IMR-90 (cell line): Measurements from ENCODE around the gene NCKAP5.

Experiments
- BHLHE40 ChIP-seq: fragments of 150-350 bp; IDR thresholded peaks from 2 replicates; pipeline ENCODE4 v1.6.1; 2016; ENCODE audit warnings: mild to moderate bottlenecking, low read depth, low read length
- CHD1 ChIP-seq: IDR thresholded peaks from 2 replicates; pipeline ENCODE4 v1.6.1; 2012; ENCODE audit warnings: low read depth, low read length, improper control_type of control experiment
- MAFK ChIP-seq: IDR thresholded peaks from 2 replicates; pipeline ENCODE4 v1.6.1; 2012; ENCODE audit warnings: low read depth, low read length, improper control_type of control experiment
- MAZ ChIP-seq: IDR thresholded peaks from 2 replicates; pipeline ENCODE4 v1.6.1; 2012; ENCODE audit warnings: low read depth, mild to moderate bottlenecking, low read length, improper control_type of control experiment, moderate library complexity, borderline replicate concordance
- MXI1 ChIP-seq: IDR thresholded peaks from 2 replicates; pipeline ENCODE4 v1.6.1; 2012; ENCODE audit warnings: low read depth, mild to moderate bottlenecking, low read length, moderate library complexity, borderline replicate concordance
- POLR2A ChIP-seq: IDR thresholded peaks from 2 replicates; pipeline ENCODE4 v1.6.1; 2012; ENCODE audit warnings: mild to moderate bottlenecking, low read depth, low read length
- RAD21 ChIP-seq: IDR thresholded peaks from 2 replicates; pipeline ENCODE4 v1.6.1; 2012; ENCODE audit warnings: low read length, improper control_type of control experiment
- RCOR1 ChIP-seq: IDR thresholded peaks from 2 replicates; pipeline ENCODE4 v1.6.1; 2012; ENCODE audit warnings: mild to moderate bottlenecking, low read length, improper control_type of control experiment; ENCODE audit not compliant: insufficient replicate concordance
- RFX5 ChIP-seq: IDR thresholded peaks from 2 replicates; pipeline ENCODE4 v1.8.0; 2012; ENCODE audit warnings: low read depth, mild to moderate bottlenecking, low read length, moderate library complexity
- SMC3 ChIP-seq: fragments of 150-350 bp; IDR thresholded peaks from 2 replicates; pipeline ENCODE4 v1.6.1; 2016; ENCODE audit warnings: low read depth, mild to moderate bottlenecking, antibody characterized with exemption, low read length, moderate library complexity
- TF ChIP-seq, protein P1 (sequence below): conservative IDR thresholded peaks from 2 replicates; pipeline ENCODE4 v1.5.1; 2012; ENCODE audit warnings: mild to moderate bottlenecking, low read depth, low read length, improper control_type of control experiment
- TF ChIP-seq, protein P2 (sequence below): fragments of 150-350 bp; IDR thresholded peaks from 2 replicates; pipeline ENCODE4 v1.6.1; 2016; ENCODE audit warnings: low read depth, mild to moderate bottlenecking, low read length, moderate library complexity, borderline replicate concordance
- TF ChIP-seq, protein P3 (sequence below): fragments of 150-350 bp; IDR thresholded peaks from 2 replicates; pipeline ENCODE4 v1.6.1; 2017; ENCODE audit warnings: mild to moderate bottlenecking, antibody characterized with exemption, low read length, low read depth

DNA sequence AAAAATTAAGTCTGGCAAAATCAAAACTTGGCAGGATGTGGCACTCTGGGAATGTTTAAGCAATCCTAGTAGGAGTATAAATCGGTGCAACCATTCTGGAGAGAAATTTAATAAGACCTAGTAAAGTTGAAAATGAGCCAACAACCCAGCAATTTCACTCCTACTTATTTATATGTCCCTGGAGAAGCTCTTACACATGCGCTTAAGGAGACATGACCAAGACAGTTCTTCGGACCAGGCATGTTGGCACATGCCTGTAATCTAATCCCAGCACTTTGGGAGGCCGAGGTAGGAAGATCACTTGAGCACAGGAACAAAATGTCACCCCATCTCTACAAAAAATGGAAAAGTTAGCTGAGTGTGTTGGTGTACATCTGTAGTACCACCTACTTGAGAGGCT lies 523.7 kb downstream of the NCKAP5 start:
- TF ChIP-seq, protein P1, sequence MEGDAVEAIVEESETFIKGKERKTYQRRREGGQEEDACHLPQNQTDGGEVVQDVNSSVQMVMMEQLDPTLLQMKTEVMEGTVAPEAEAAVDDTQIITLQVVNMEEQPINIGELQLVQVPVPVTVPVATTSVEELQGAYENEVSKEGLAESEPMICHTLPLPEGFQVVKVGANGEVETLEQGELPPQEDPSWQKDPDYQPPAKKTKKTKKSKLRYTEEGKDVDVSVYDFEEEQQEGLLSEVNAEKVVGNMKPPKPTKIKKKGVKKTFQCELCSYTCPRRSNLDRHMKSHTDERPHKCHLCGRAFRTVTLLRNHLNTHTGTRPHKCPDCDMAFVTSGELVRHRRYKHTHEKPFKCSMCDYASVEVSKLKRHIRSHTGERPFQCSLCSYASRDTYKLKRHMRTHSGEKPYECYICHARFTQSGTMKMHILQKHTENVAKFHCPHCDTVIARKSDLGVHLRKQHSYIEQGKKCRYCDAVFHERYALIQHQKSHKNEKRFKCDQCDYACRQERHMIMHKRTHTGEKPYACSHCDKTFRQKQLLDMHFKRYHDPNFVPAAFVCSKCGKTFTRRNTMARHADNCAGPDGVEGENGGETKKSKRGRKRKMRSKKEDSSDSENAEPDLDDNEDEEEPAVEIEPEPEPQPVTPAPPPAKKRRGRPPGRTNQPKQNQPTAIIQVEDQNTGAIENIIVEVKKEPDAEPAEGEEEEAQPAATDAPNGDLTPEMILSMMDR: no peak
- no peak for TF ChIP-seq RCOR1
- TF ChIP-seq POLR2A: no peak
- TF ChIP-seq, protein P2, sequence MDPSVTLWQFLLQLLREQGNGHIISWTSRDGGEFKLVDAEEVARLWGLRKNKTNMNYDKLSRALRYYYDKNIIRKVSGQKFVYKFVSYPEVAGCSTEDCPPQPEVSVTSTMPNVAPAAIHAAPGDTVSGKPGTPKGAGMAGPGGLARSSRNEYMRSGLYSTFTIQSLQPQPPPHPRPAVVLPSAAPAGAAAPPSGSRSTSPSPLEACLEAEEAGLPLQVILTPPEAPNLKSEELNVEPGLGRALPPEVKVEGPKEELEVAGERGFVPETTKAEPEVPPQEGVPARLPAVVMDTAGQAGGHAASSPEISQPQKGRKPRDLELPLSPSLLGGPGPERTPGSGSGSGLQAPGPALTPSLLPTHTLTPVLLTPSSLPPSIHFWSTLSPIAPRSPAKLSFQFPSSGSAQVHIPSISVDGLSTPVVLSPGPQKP: no peak
- TF ChIP-seq CHD1: no peak
- TF ChIP-seq RAD21: no peak
- TF ChIP-seq MAZ: no peak
- TF ChIP-seq MAFK: no peak
- no peak for TF ChIP-seq MXI1
- no peak for TF ChIP-seq SMC3
- TF ChIP-seq BHLHE40: no peak
- TF ChIP-seq RFX5: no peak
- TF ChIP-seq, protein P3, sequence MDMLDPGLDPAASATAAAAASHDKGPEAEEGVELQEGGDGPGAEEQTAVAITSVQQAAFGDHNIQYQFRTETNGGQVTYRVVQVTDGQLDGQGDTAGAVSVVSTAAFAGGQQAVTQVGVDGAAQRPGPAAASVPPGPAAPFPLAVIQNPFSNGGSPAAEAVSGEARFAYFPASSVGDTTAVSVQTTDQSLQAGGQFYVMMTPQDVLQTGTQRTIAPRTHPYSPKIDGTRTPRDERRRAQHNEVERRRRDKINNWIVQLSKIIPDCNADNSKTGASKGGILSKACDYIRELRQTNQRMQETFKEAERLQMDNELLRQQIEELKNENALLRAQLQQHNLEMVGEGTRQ: no peak
